H9 (cell line): ENCODE measurements around the gene NFYC. TPM values are rescaled to one million over a fixed set of nuclear protein-coding genes. Genes with fewer than 3 reads are reported as not detected.

ENCODE experiments used
- DNase-seq: peaks from one replicate; pipeline ENCODE4 v3.0.0-alpha.2; 2017
- H2AFZ ChIP-seq: one replicate; pipeline ENCODE4 v1.6.1; 2013; ENCODE audit warnings: mild to moderate bottlenecking, low read length, control low read depth, moderate library complexity
- H2AK5ac ChIP-seq: 2 replicates; pipeline ENCODE4 v1.6.1; 2013; ENCODE audit warnings: low read length, control low read depth, mixed read lengths; ENCODE audit not compliant: insufficient read length
- H2BK120ac ChIP-seq: one replicate; pipeline ENCODE4 v1.6.1; 2013; ENCODE audit warnings: low read depth, mild to moderate bottlenecking, low read length, control low read depth, inconsistent platforms; ENCODE audit not compliant: poor library complexity, severe bottlenecking
- H2BK12ac ChIP-seq: 2 replicates; pipeline ENCODE4 v1.6.1; 2013; ENCODE audit warnings: low read length, control low read depth, mixed read lengths, low read depth; ENCODE audit not compliant: insufficient read length
- H2BK15ac ChIP-seq: 2 replicates; pipeline ENCODE4 v1.6.1; 2013; ENCODE audit warnings: low read depth, low read length, control low read depth
- H2BK20ac ChIP-seq: one replicate; pipeline ENCODE4 v1.6.1; 2013; ENCODE audit warnings: low read depth, mild to moderate bottlenecking, low read length, control low read depth, inconsistent platforms; ENCODE audit not compliant: poor library complexity, severe bottlenecking
- H2BK5ac ChIP-seq: 2 replicates; pipeline ENCODE4 v1.6.1; 2013; ENCODE audit warnings: low read length, control low read depth, mixed read lengths; ENCODE audit not compliant: insufficient read length
- H3K14ac ChIP-seq: 2 replicates; pipeline ENCODE4 v1.6.1; 2013; ENCODE audit warnings: low read length, control low read depth; ENCODE audit not compliant: insufficient read depth
- H3K18ac ChIP-seq: 2 replicates; pipeline ENCODE4 v1.6.1; 2013; ENCODE audit warnings: low read depth, mild to moderate bottlenecking, mixed read lengths, low read length, control low read depth; ENCODE audit not compliant: insufficient read length
- H3K23ac ChIP-seq: 2 replicates; pipeline ENCODE4 v1.6.1; 2013; ENCODE audit warnings: low read length, control low read depth, mixed read lengths, low read depth; ENCODE audit not compliant: insufficient read length
- H3K23me2 ChIP-seq: 2 replicates; pipeline ENCODE4 v1.6.1; 2013; ENCODE audit warnings: low read depth, mild to moderate bottlenecking, mixed read lengths, low read length, control low read depth; ENCODE audit not compliant: insufficient read length, poor library complexity, severe bottlenecking
- H3K27ac ChIP-seq: 2 replicates; pipeline ENCODE4 v1.5.1; 2013; ENCODE audit warnings: low read length, control low read depth, mixed read lengths, low read depth; ENCODE audit not compliant: insufficient read length
- H3K27me3 ChIP-seq: 2 replicates; pipeline ENCODE4 v1.6.1; 2013; ENCODE audit warnings: low read length, control low read depth, inconsistent platforms; ENCODE audit not compliant: insufficient read depth
- H3K4ac ChIP-seq: 2 replicates; pipeline ENCODE4 v1.6.1; 2013; ENCODE audit warnings: low read depth, mild to moderate bottlenecking, control low read depth, inconsistent platforms, low read length, moderate library complexity
- H3K4me1 ChIP-seq: 2 replicates; pipeline ENCODE4 v1.6.1; 2013; ENCODE audit warnings: low read length, control low read depth, inconsistent platforms; ENCODE audit not compliant: insufficient read depth
- H3K4me2 ChIP-seq: 2 replicates; pipeline ENCODE4 v1.6.1; 2013; ENCODE audit warnings: low read length, control low read depth, mixed read lengths; ENCODE audit not compliant: insufficient read length, insufficient read depth
- H3K56ac ChIP-seq: 2 replicates; pipeline ENCODE4 v1.6.1; 2013; ENCODE audit warnings: low read depth, mild to moderate bottlenecking, mixed read lengths, low read length, control low read depth; ENCODE audit not compliant: insufficient read length
- H3K79me1 ChIP-seq: 2 replicates; pipeline ENCODE4 v1.6.1; 2013; ENCODE audit warnings: low read depth, mild to moderate bottlenecking, moderate library complexity, low read length, control low read depth, inconsistent platforms; ENCODE audit not compliant: insufficient read depth, poor library complexity, severe bottlenecking
- H3K79me2 ChIP-seq: 2 replicates; pipeline ENCODE4 v1.6.1; 2013; ENCODE audit warnings: low read length, control low read depth, inconsistent platforms; ENCODE audit not compliant: insufficient read depth
- H3K9ac ChIP-seq: 2 replicates; pipeline ENCODE4 v1.6.1; 2013; ENCODE audit warnings: low read length, control low read depth, mixed read lengths; ENCODE audit not compliant: insufficient read length; ENCODE audit errors: extremely low read depth
- H3K9me3 ChIP-seq: one replicate; pipeline ENCODE4 v1.6.1; 2013; ENCODE audit warnings: low read depth, low read length, inconsistent platforms; ENCODE audit not compliant: control insufficient read depth
- H3T11ph ChIP-seq: one replicate; pipeline ENCODE4 v1.6.1; 2013; ENCODE audit warnings: mild to moderate bottlenecking, low read length, control low read depth, inconsistent platforms
- H4K20me1 ChIP-seq: one replicate; pipeline ENCODE4 v1.6.1; 2013; ENCODE audit not compliant: control insufficient read depth, insufficient read length, insufficient read depth
- H4K5ac ChIP-seq: 2 replicates; pipeline ENCODE4 v1.6.1; 2013; ENCODE audit warnings: low read depth, mild to moderate bottlenecking, mixed read lengths, low read length, control low read depth; ENCODE audit not compliant: insufficient read length
- H4K8ac ChIP-seq: replicated peaks from 2 replicates; pipeline ENCODE4 v1.6.1; 2013; ENCODE audit warnings: low read length, control low read depth, mixed read lengths, low read depth; ENCODE audit not compliant: insufficient read length
- H4K91ac ChIP-seq: 2 replicates; pipeline ENCODE4 v1.6.1; 2013; ENCODE audit warnings: low read depth, mild to moderate bottlenecking, moderate library complexity, mixed read lengths, low read length, control low read depth; ENCODE audit not compliant: insufficient read length
- H3K27ac Mint-ChIP-seq, 3 experiments: 2 replicates in 2 of 3; 3 replicates in 1 of 3; pipeline ENCODE4 v1.8.0; 2020 to 2021; ENCODE audit warnings: mixed read lengths in 3 of 3, mild to moderate bottlenecking in 1 of 3, moderate library complexity in 1 of 3
- H3K27me3 Mint-ChIP-seq: 2 replicates; pipeline ENCODE4 v1.8.0; 2021; ENCODE audit warnings: low read depth, mild to moderate bottlenecking, moderate library complexity, mixed read lengths
- H3K36me3 Mint-ChIP-seq, 3 experiments: 2 replicates in 2 of 3; 3 replicates in 1 of 3; pipeline ENCODE4 v1.8.0; 2020 to 2021; ENCODE audit warnings: low read depth in 3 of 3, mixed read lengths in 3 of 3; ENCODE audit not compliant: insufficient read depth in 1 of 3
- H3K4me1 Mint-ChIP-seq, 2 experiments: 2 replicates each; pipeline ENCODE4 v1.8.0; 2020; ENCODE audit warnings: mixed read lengths in 2 of 2
- H3K4me3 Mint-ChIP-seq, 2 experiments: 2 replicates in 1 of 2; 3 replicates in 1 of 2; pipeline ENCODE4 v1.8.0; 2020 to 2021; ENCODE audit warnings: mild to moderate bottlenecking in 2 of 2, mixed read lengths in 2 of 2, moderate library complexity in 1 of 2
- H3K9me3 Mint-ChIP-seq, 2 experiments: 2 replicates in 1 of 2; 3 replicates in 1 of 2; pipeline ENCODE4 v1.8.0; 2020; ENCODE audit warnings: mild to moderate bottlenecking in 2 of 2, mixed read lengths in 2 of 2, moderate library complexity in 1 of 2
- CTCF ChIP-seq: fragments of 200-600 bp; sonication (generic); conservative IDR thresholded peaks from 3 replicates; pipeline ENCODE4 v1.8.0; 2021; ENCODE audit warnings: antibody characterized with exemption, mild to moderate bottlenecking
- WGBS: extraction: QIAGEN DNeasy Blood & Tissue Kit; methylation state at CpG from one replicate; pipeline ENCODE4 v1.1.7; 2013; ENCODE audit warnings: missing lambda C conversion rate, low lambda C conversion rate, mixed read lengths; ENCODE audit not compliant: insufficient read length; ENCODE audit errors: extremely low coverage; 5-methylcytosine and 5-hydroxymethylcytosine counted together
- total RNA-seq: library from RNA; stranded (reverse); gene quantifications from 2 replicates; pipeline ENCODE4 v1.2.1, GENCODE V29; 2021

Gene NFYC
- total RNA-seq, 1 experiment from 2014 or later = 54.7 TPM

DNA sequence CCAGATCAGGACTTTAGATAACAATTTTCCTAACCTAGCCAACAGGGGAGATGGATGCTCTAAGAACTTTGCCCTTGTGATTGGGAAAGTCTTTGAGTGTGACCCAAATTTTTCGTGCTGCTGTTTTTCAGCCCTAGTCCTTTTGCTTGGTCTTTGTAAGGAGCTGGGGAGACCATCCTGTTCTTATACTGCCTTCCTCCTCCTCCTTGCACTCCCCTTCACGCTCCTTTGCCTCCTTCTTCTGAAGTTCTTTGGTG lies 97.8 kb downstream of the NFYC start:
- Histone ChIP-seq H3K18ac (no peak overlapping the region), H3K23me2 (peaks cover 2% of the 10 kb centered on the region), H4K91ac (no peak overlapping the region), H2AK5ac (no peak overlapping the region), H3K23ac (no peak overlapping the region), H2BK12ac (no peak overlapping the region), H3K9me3 (no peaks in the 10 kb centered on the region), H3K79me2 (no peaks in the 10 kb centered on the region), H3K4me1 (no peaks in the 10 kb centered on the region), H3K4me2 (no peak overlapping the region), H4K5ac (no peak overlapping the region), H4K20me1 (no peaks in the 10 kb centered on the region), H2BK15ac (no peak overlapping the region), H2BK5ac (no peak overlapping the region), H3K79me1 (no peaks in the 10 kb centered on the region), H3K56ac (no peak overlapping the region), H3K27ac (no peak overlapping the region), H3K14ac (no peak overlapping the region), H3K27me3 (no peaks in the 10 kb centered on the region; the same call in 1 of the 2 replicates), H3K9ac (no peak overlapping the region), H3K4ac (no peak overlapping the region), H4K8ac (no peak overlapping the region), H2BK120ac (no peak overlapping the region), H3T11ph (no peak overlapping the region), H2AFZ (no peak overlapping the region), H2BK20ac (no peak overlapping the region)
- no CpG with 5 or more reads among the region's 2 CpGs for WGBS
- H3K27me3 Mint-ChIP-seq = peaks cover 36% of the 10 kb centered on the region
- TF ChIP-seq CTCF = no peak
- no peaks in the 10 kb centered on the region; a peak in 1 of 7 replicates for H3K36me3 Mint-ChIP-seq
- no peaks in the 10 kb centered on the region for H3K9me3 Mint-ChIP-seq
- H3K4me1 Mint-ChIP-seq = peaks cover 4 to 19% of the 10 kb centered on the region in 2 experiments; a peak in 3 of 4 replicates
- DNase-seq = no peak
- H3K27ac Mint-ChIP-seq = no peak overlapping the region
- H3K4me3 Mint-ChIP-seq = no peak overlapping the region
